ENCODE data around the gene PARVB.

PARVB gene

DNA sequence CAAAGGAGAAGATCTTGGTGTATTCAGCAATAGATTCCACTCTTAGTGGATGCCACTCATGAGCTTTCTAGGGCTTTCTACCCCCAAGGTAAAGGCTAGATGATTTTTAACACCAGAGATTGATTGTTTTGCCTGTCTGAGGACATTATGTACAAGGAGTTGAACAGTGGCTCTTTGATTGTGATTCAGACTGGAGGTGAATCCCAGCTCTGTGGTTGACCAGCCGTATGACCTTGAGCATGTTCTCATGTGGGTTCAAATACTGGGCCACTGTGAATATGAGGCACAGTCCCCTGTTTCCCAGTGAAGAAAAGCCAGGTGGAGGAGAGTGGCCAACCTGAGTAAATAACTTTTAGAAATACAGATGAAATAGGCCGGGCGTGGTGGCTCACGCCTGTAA lies 24.0 kb upstream of the PARVB start:
- H3K27me3 ChIP-seq = no peaks in the 10 kb centered on the region
- DNase-seq = no peak
- no peaks in the 10 kb centered on the region for H3K4me1 ChIP-seq
- no peak for TF ChIP-seq CTCF (IDR thresholded peaks at IDR 0.05; ENCODE audit: low read depth, low read length)
- H3K9me3 ChIP-seq = no peaks in the 10 kb centered on the region
- H3K36me3 ChIP-seq = peaks cover 34% of the 10 kb centered on the region
- no peak overlapping the region for H3K4me3 ChIP-seq (ENCODE audit: low read depth, low read length)

DNA sequence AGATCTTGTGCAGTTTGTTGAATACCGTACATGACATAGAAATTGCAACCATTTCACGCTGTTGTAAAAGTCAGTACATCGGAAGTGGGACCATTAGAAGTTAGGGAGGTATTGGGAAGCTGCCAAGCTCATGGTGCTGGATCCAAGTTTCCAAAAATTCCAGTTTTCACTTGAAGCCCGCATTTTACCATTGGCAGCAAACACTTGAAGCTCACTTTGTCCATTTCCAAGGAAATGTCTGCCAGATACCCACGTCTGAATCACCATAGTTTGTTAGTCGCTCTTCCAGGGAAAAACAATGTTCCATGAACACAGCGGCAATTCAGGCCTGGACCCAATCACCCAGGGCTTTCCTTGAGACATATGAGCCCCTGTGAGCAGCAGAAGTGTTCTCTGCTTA lies 22.6 kb upstream of the PARVB start:
- DNase-seq = no peak

DNA sequence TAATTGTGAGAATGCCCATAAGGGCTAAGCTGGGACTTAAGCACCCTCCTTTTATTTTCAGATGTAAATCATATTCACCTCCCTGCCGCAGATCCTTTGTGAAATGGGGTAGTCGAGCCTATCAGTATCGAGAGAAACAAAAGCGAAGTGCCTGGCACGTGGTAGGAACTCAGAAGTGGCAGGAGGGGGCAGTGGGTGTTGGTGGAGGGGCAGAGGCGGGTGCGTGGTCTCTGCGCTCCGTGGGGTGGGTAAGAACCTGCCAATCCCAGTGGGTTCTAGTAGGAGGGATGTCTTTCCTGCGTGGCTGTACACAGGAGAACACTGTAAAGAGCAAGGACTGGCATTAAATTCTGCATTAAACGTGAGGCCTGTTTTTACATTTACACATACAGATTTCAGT lies 21.8 kb upstream of the PARVB start:
- H3K36me3 ChIP-seq = peaks cover 16% of the 10 kb centered on the region
- no peaks in the 10 kb centered on the region for H3K9me3 ChIP-seq
- no peaks in the 10 kb centered on the region for H3K27me3 ChIP-seq
- no peak for TF ChIP-seq CTCF (IDR thresholded peaks at IDR 0.05; ENCODE audit: low read depth, low read length)
- no peak overlapping the region for H3K4me3 ChIP-seq (ENCODE audit: low read depth, low read length)
- no peak for DNase-seq
- no peaks in the 10 kb centered on the region for H3K4me1 ChIP-seq

More for the DNA sequence above, 22.6 kb upstream of the PARVB start:
- Histone ChIP-seq H3K36me3 (peaks cover 22% of the 10 kb centered on the region), H3K27me3 (no peaks in the 10 kb centered on the region), H3K4me1 (no peaks in the 10 kb centered on the region), H3K9me3 (no peaks in the 10 kb centered on the region), H3K4me3 (ENCODE audit: low read depth, low read length) (no peak overlapping the region)
- TF ChIP-seq CTCF (IDR thresholded peaks at IDR 0.05; ENCODE audit: low read depth, low read length) = no peak

DNA sequence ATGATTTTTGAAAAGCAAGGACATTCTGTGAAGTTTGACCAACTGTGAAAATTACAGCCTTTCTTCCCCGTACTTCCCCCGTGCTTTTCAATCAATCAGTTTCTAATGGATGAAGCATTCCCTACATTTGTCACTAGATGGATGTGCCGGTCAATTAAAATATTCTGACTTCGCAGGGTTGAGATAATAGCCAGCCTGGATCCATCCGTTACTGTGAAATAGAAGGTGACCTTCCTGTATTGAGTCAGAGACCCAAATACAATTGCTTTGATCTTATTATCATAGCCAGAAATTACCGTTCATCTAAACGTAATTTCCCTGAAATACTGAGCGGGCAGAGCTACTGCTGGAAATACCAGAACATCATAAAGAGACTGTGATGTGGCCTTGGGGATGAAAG lies 21.1 kb upstream of the PARVB start:
- no peak for TF ChIP-seq CTCF (IDR thresholded peaks at IDR 0.05; ENCODE audit: low read depth, low read length)
- H3K27me3 ChIP-seq = no peaks in the 10 kb centered on the region
- peaks cover 12% of the 10 kb centered on the region for H3K36me3 ChIP-seq
- no peaks in the 10 kb centered on the region for H3K9me3 ChIP-seq
- H3K4me1 ChIP-seq = no peaks in the 10 kb centered on the region
- H3K4me3 ChIP-seq (ENCODE audit: low read depth, low read length) = no peak overlapping the region
- DNase-seq = no peak

DNA sequence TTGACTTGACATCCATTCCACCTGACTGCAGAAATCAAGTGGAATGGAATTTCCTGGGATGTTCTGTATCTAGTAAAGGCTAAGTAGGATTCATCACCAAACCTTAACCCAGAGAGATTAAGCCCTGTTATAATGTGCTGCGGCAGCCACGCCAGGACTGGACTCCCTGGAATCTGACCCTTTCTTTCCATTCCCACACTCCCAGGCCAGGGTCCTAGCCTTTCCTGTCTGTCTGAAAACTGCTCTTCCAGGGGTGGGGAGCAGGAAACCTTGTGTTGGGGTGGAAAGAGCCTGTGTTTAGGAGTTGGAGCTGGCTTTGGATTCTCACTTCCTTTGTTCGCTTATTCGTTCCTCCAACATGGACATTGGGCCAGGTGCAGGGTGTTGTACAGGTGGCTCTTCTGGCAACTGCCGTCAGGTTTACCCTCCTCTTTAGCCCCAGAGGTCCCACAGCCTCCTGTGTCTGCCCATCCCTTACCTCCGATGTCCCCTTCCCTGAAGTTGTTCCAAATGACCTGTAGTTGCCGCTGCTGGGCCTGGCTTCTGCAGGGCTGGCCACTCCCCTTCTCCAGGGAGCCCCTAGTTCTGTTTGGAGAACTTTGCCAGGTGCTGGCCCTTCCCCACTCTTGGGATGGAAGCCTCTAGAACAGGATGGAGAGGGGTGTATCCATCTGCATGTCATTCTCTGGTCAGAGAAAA lies 20.5 kb upstream of the PARVB start:
- H3K36me3 ChIP-seq = peaks cover 7% of the 10 kb centered on the region
- no peak for DNase-seq
- no peaks in the 10 kb centered on the region for H3K27me3 ChIP-seq
- no peaks in the 10 kb centered on the region for H3K9me3 ChIP-seq
- peak; percentile 44 for TF ChIP-seq CTCF (IDR thresholded peaks at IDR 0.05; ENCODE audit: low read depth, low read length)
- H3K4me3 ChIP-seq (ENCODE audit: low read depth, low read length) = no peak overlapping the region
- no peaks in the 10 kb centered on the region for H3K4me1 ChIP-seq

DNA sequence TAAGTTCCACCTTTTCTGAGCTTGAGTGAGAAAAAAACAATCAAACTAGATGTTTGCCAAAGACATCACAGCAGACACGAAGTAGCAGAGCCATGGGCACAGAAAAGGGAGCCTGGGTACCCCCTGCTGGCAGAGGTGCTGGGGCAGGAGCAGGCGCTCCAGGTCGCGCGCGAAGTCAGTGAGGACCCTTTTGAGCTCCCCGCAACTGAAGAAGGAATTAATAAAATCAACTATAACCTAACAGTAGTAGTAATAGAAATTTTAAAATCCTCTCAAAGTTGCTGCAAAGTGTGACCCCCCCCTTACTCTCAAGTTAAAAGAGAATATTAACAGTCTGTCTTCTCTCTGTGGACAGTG lies 20.0 kb upstream of the PARVB start:
- peaks cover 1% of the 10 kb centered on the region; the same call in 1 of the 2 replicates for H3K36me3 ChIP-seq
- no peak overlapping the region for H3K4me3 ChIP-seq (ENCODE audit: low read depth, low read length)
- DNase-seq = no peak
- no peaks in the 10 kb centered on the region for H3K4me1 ChIP-seq
- no peaks in the 10 kb centered on the region for H3K27me3 ChIP-seq
- TF ChIP-seq CTCF (IDR thresholded peaks at IDR 0.05; ENCODE audit: low read depth, low read length) = no peak
- no peaks in the 10 kb centered on the region for H3K9me3 ChIP-seq
